ENCODE measurements around the gene SYT5.

DNA sequence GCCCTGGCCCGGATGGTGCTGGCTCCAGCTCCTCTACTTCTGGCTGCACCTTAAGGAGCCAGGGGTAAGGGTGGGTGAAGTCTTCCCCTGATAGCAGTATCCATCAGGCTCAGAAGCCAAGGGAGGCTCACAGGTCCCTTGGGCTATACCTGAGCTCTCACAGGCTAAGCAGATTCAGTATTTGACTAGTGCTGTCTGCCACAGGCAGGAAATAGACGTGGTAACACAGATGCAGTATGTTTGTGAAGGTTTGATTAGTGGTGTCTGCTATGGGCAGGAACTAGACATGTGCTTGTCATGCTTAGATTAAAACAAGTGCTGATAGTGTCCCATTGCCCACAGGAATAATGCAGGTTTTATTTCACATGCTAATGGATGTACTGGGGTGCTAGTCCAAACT lies 4.0 kb downstream of the SYT5 start:
- TF ChIP-seq CXXC5 (CRISPR knock-in tag; IDR thresholded peaks at IDR 0.05) (peak; percentile 36; the same call in 1 of the 2 replicates), ATF1 (CRISPR knock-in tag; IDR thresholded peaks at IDR 0.05) (no peak), ATF1 (tag; IDR thresholded peaks at IDR 0.05) (peak; percentile 44; the same call in 1 of the 2 replicates), MEF2A (IDR thresholded peaks at IDR 0.05; ENCODE audit: control insufficient read depth, low read depth, low read length) (no peak), HDAC6 (IDR thresholded peaks at IDR 0.05; ENCODE audit: low read depth, low read length) (no peak), RAD21 (CRISPR knock-in tag; conservative IDR thresholded peaks at IDR 0.05 in 1 of 2, IDR thresholded peaks at IDR 0.05 in 1 of 2) (no peak)
- TF ChIP-seq, protein P1, sequence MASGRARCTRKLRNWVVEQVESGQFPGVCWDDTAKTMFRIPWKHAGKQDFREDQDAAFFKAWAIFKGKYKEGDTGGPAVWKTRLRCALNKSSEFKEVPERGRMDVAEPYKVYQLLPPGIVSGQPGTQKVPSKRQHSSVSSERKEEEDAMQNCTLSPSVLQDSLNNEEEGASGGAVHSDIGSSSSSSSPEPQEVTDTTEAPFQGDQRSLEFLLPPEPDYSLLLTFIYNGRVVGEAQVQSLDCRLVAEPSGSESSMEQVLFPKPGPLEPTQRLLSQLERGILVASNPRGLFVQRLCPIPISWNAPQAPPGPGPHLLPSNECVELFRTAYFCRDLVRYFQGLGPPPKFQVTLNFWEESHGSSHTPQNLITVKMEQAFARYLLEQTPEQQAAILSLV (tag; IDR thresholded peaks at IDR 0.05) = no peak
- TF ChIP-seq, protein P2, sequence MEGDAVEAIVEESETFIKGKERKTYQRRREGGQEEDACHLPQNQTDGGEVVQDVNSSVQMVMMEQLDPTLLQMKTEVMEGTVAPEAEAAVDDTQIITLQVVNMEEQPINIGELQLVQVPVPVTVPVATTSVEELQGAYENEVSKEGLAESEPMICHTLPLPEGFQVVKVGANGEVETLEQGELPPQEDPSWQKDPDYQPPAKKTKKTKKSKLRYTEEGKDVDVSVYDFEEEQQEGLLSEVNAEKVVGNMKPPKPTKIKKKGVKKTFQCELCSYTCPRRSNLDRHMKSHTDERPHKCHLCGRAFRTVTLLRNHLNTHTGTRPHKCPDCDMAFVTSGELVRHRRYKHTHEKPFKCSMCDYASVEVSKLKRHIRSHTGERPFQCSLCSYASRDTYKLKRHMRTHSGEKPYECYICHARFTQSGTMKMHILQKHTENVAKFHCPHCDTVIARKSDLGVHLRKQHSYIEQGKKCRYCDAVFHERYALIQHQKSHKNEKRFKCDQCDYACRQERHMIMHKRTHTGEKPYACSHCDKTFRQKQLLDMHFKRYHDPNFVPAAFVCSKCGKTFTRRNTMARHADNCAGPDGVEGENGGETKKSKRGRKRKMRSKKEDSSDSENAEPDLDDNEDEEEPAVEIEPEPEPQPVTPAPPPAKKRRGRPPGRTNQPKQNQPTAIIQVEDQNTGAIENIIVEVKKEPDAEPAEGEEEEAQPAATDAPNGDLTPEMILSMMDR (IDR thresholded peaks at IDR 0.05 in 2 of 3, conservative IDR thresholded peaks at IDR 0.05 in 1 of 3; ENCODE audit: insufficient read depth in 2 of 3, low read depth in 1 of 3, low read length in 3 of 3) = peak in 2 of 3 experiments; percentile 19 to 33; a peak in 1 of 6 replicates
